Activated naive CD4-positive, alpha-beta T cell treated with anti-CD3 and anti-CD28 coated beads, Interleukin-2, amount 10 ng/mL, durations not matched to agents 7 days and 5 days (primary cell): ENCODE measurements around the gene ZBTB12.
"Not testable (repeated sequence)": the region's sequence is repeated elsewhere in the genome, so short reads cannot be mapped to it uniquely, and the experiment has no call there.

ENCODE experiments used
- CTCF ChIA-PET: fragments of 350-600 bp; sonication (Branson Sonifier 250); formaldehyde crosslinking; loops from one replicate; lab custom pipeline; 2021; ENCODE audit warnings: antibody characterized with exemption; lab: Charles Lee
- DNase-seq: peaks from one replicate; pipeline ENCODE4 v3.0.0-alpha.2; 2020
- H3K27ac Mint-ChIP-seq: one replicate; pipeline ENCODE4 v1.8.0; 2021; ENCODE audit warnings: mild to moderate bottlenecking, moderate library complexity, mixed read lengths
- H3K27me3 Mint-ChIP-seq: one replicate; pipeline ENCODE4 v1.8.0; 2021; ENCODE audit warnings: mild to moderate bottlenecking, mixed read lengths
- H3K36me3 Mint-ChIP-seq: one replicate; pipeline ENCODE4 v1.8.0; 2021; ENCODE audit warnings: mixed read lengths
- H3K4me1 Mint-ChIP-seq: one replicate; pipeline ENCODE4 v1.8.0; 2021; ENCODE audit warnings: mixed read lengths
- H3K4me3 Mint-ChIP-seq: one replicate; pipeline ENCODE4 v1.8.0; 2021; ENCODE audit warnings: mild to moderate bottlenecking, moderate library complexity, mixed read lengths
- H3K9me3 Mint-ChIP-seq: one replicate; pipeline ENCODE4 v1.8.0; 2021; ENCODE audit warnings: mixed read lengths

ZBTB12 gene

DNA sequence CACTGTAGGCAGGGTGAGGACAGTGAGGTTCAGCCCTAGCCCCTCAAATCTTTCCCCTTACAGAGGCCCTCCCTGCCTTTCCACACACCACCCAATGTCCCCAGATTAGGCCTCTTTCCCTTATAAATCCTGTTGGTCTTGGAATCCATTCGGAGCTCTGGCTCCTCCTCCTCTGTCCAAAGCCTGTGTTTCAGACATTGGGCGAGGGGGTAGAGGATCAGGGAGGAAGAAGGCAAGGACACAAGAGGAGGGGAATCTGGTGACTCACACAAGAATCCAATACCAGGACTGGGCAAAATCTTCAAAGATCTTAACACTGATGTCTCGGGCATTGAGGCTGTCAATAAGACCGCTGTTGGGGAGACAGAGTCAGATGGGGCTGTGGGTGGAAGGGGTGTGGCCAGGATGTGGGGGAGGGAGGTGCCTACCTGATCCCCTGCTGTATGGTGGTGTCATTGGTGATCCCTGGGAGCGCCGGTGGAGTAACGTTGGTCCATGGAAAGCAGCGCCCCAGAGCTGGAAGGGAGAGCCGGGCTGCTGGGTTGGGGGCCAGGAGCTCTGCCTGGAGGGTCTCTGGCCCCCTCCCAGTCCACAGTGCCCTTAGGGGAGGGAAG lies 30.7 kb downstream of the ZBTB12 start:
- no peak overlapping the region for H3K27ac Mint-ChIP-seq

DNA sequence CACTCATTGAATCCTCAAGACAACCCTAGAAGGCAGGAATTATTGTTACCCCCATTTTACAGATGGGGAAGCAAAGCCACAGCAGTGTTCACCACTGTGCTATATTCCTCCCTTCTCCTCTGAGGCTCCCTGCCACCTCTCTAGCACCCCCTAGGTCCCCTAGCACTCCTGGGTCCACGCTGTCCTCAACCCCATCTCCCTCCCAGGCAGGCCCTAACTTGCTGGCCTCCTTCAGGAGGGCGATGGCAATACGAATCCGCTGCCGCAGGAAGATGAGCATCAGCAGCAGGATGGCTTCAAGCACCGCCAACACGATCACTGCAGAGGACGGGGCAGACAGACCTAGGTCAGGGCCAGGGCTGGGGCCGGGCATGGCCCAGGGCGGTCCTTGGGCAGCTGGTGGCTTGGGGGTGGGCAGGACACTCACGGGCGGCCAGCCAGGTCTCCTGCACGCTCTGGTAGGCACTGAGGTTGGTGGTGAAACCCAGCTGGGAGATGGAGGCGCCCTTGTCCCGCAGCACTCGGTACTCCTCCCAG lies 31.4 kb downstream of the ZBTB12 start:
- Mint-ChIP-seq H3K27me3 (peaks cover 49% of the 10 kb centered on the region), H3K4me3 (no peak overlapping the region), H3K27ac (no peak overlapping the region), H3K9me3 (no peaks in the 10 kb centered on the region), H3K4me1 (peaks cover 11% of the 10 kb centered on the region), H3K36me3 (no peaks in the 10 kb centered on the region)
- CTCF ChIA-PET = no interaction called here
- DNase-seq = no peak

More for the DNA sequence above, 30.7 kb downstream of the ZBTB12 start:
- Mint-ChIP-seq H3K4me3 (no peak overlapping the region), H3K36me3 (no peaks in the 10 kb centered on the region), H3K4me1 (peaks cover 11% of the 10 kb centered on the region), H3K27me3 (peaks cover 48% of the 10 kb centered on the region), H3K9me3 (no peaks in the 10 kb centered on the region)
- CTCF ChIA-PET = no interaction called here
- no peak for DNase-seq

DNA sequence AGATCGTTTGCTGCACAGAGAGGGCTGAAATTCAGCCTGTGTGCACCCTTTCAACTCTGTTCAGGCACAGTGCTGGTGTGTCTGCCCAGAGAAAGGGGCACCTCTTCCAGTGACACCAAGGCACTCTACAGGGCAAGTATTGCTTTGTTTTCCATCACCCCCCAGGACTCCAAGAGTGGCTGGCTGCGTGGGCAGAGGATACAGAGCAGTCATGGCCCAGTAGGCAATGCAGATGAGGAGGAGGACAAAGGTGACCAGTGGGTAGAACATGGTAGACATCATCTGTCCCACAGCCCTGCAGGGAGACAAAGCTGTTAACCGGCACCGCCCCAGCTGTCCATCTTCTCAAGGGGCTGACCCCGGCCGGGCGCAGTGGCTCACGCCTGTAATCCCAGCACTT lies 32.5 kb downstream of the ZBTB12 start:
- Mint-ChIP-seq H3K9me3 (no peaks in the 10 kb centered on the region), H3K4me3 (no peak overlapping the region), H3K4me1 (peaks cover 17% of the 10 kb centered on the region), H3K36me3 (no peaks in the 10 kb centered on the region), H3K27ac (no peak overlapping the region), H3K27me3 (peaks cover 48% of the 10 kb centered on the region)
- no peak for DNase-seq
- CTCF ChIA-PET = no interaction called here

DNA sequence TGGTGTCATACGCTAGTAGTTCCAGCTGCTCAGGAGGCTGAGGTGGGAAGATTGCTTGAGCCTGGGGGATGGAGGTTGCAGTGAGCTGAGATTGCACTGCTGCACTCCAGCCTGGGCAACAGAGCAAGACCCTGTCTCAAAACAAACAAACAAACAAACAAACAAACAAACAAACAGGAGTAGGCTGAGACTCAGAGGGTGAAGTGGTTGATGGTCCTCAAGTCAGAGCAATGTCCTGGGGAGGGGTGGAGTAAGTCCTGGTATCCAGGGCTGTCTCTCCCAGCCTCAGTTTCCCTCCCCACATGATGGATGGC lies 33.3 kb downstream of the ZBTB12 start:
- peaks cover 44% of the 10 kb centered on the region for H3K27me3 Mint-ChIP-seq
- H3K27ac Mint-ChIP-seq, CTCF ChIA-PET, H3K4me3 Mint-ChIP-seq, H3K9me3 Mint-ChIP-seq, H3K36me3 Mint-ChIP-seq, DNase-seq: not testable (repeated sequence)
- H3K4me1 Mint-ChIP-seq = peaks cover 22% of the 10 kb centered on the region

DNA sequence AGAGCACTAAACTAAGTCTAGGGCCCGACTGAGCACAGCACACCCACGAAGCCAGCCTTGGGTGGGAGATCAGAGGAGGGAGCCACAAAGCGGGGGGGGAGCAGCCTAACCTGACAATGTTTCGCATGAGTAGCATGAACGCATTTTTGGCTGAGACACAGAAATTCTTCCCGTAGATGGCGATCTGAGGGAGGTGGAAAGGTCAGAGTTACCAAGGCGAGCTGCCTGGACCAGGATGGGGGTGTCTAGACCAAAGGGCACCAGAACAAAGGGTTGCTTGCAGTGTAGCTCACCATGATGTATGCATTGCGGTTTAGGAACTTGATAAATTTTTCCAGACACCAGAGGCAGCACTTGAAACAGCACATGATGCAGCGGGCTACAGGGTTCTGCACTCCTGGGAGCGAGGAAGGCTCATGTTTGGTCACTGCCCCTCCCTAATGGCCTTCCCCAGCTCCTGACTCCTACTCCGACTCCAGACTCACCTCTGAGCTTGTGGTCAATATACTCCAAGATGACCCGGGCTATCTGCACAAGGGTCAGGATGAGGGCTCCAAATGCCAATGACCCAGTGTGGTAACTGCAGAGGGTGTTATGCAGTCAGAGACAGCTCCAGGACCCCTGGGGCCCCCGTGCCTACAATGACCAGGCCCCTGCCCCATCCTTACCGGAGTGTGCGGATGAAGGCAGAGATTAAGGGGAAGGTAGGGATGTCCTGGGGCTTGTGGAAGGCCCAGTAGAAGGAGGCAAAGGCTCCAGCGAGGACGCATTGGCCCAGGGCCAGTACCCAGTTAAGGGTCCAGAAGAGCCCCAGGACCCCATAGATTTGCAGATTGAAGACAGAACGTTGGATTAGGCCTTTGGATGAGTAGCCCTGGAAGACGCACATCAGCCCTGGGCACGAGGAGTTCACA lies 36.4 kb downstream of the ZBTB12 start:
- no peak for DNase-seq
- Mint-ChIP-seq H3K4me3 (no peak overlapping the region), H3K27me3 (peaks cover 26% of the 10 kb centered on the region), H3K27ac (peak overlapping the region; percentile 87), H3K4me1 (peaks cover 29% of the 10 kb centered on the region), H3K36me3 (peaks cover 3% of the 10 kb centered on the region), H3K9me3 (no peaks in the 10 kb centered on the region)
- CTCF ChIA-PET = interaction anchor here (0.9 kb wide), 1 partner anchor 35 kb away, joined by 4 read pairs; no protein-coding TSS in a partner anchor

DNA sequence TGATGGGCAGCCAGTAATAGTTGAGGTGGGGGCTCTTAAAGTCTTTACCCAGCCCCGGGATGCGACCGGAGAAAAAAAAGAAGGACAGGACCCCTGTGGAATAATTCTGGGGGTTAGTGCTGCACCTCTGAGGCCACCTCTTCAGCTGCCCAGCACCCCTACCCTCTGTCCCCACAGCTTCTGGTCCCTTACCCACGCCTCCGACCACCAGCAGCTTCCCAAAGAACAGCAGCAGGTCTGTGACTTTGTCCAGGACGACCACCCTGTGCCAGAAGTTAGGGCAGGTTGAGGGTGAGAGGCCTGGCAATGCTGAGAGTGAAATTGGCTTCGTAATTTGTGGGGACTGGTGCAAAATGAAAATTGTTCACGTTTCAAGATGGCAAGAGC lies 37.1 kb downstream of the ZBTB12 start:
- CTCF ChIA-PET = interaction anchor here (0.9 kb wide), 1 partner anchor 34 kb away, joined by 4 read pairs; no protein-coding TSS in a partner anchor
- H3K9me3 Mint-ChIP-seq = no peaks in the 10 kb centered on the region
- peaks cover 6% of the 10 kb centered on the region for H3K36me3 Mint-ChIP-seq
- H3K27ac Mint-ChIP-seq = peak overlapping the region; percentile 87
- peaks cover 23% of the 10 kb centered on the region for H3K27me3 Mint-ChIP-seq
- no peak for DNase-seq
- peak overlapping the region; percentile 23 for H3K4me3 Mint-ChIP-seq
- peaks cover 28% of the 10 kb centered on the region for H3K4me1 Mint-ChIP-seq

DNA sequence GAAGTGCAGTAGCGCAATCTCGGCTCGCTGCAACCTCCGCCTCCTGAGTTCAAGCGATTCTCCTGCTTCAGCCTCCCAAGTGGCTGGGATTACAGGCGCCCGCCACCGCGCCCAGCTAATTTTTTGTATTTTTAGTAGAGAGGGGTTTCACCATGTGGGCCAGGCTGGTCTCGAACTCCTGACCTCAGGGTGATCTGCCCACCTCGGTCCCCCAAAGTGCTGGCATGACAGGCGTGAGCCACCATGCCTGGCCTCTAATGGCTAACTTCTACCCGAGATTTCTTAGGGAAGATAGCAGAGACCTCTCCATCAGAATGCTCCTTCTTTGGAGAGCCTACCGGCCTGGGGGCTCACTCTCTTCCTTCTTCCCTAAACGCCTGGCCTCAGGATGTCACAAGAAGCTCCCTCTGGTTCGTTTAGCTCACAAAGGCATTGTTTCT lies 37.7 kb downstream of the ZBTB12 start:
- DNase-seq, H3K9me3 Mint-ChIP-seq, H3K36me3 Mint-ChIP-seq: not testable (repeated sequence)
- Mint-ChIP-seq H3K27ac (peak overlapping the region; percentile 87), H3K4me3 (peak overlapping the region; percentile 88), H3K4me1 (peaks cover 28% of the 10 kb centered on the region), H3K27me3 (peaks cover 18% of the 10 kb centered on the region)
- CTCF ChIA-PET = interaction anchor here (1.4 kb wide), 2 partner anchors 33 to 87 kb away, joined by 3 to 5 read pairs; partner anchors contain the start of gene EHMT2

DNA sequence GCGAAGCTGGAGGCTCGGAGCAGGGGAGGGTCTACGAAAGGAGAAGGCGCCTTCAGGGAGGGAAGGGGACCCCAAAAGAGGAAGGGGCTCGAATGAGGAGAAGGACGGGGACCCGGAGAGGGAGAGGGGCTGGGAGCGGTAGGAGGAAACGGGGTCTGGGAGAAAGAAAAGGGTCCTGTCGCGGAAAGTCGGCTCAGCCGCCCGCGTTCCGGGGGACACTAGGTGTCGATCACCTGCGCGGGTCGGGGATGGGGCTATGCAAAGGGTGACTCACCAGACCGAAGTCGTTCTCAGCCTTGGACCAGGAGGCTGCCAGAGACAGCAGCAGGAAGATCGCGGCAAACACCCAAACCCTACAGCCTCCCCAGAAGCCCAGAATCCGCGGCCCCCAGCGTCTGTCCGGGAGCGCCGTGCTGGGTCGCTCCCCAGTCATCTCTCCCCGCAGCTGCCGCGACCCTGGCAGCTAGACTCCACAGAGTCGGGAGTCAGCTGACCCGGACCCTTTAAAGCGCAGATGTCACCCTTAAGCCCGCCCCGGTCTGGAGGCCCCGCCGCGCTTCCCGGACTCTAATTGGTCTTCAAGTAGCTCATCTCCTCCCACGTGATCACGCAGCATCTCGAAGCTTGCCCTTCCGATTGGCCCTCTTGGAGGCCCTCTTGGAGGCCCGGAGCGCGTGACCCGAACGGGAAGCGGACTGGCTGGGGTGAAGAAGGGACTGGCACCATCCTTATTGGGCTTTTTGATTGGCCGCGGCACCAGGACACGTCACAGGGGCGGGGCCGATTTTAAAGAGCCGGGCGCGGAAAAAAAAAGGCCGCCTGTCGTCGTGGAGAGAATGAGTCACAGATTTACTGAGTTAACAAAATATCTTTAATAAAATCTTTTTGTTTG lies 39.3 kb downstream of the ZBTB12 start, which contains the start of gene NEU1:
Gene NEU1, minus strand, starts transcription at position 478 of the 892 bp plus-strand sequence. Its CDS starts 45 bp downstream, at position 433.
- DNase-seq = peak; percentile 100
- CTCF ChIA-PET = interaction anchor here (0.6 to 1.6 kb wide), 12 partner anchors 10 to 320 kb away, joined by 3 to 5 read pairs (median 4); partner anchors contain the start of gene EHMT2
- H3K27me3 Mint-ChIP-seq = peaks cover 12% of the 10 kb centered on the region
- peaks cover 12% of the 10 kb centered on the region for H3K36me3 Mint-ChIP-seq
- no peaks in the 10 kb centered on the region for H3K9me3 Mint-ChIP-seq
- H3K4me1 Mint-ChIP-seq = peaks cover 28% of the 10 kb centered on the region
- peak within 1 kb of the TSS; percentile 88 for H3K4me3 Mint-ChIP-seq
- H3K27ac Mint-ChIP-seq = peak within 1 kb of the TSS; percentile 87

DNA sequence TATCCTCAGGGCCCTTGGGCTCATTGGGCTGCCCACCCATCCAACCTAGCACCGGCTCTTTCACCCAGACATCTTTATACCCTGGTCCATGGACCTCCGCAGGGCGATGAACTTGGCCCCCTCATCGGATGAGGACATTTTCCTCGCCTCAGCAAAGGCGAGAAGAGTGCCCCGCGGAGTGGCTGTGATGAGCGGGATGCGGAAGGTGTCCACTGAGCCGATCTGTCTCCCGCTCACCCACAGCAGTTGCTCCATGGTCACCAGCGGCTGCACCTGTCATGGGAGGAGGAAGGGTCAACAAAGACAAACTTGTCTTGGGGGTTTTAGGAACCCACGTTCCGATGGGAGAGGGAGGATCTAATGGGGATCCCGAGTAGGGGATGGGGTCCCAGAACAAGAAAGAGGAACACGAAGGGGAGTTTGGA lies 40.0 kb downstream of the ZBTB12 start:
- CTCF ChIA-PET = no interaction called here
- H3K36me3 Mint-ChIP-seq = peaks cover 14% of the 10 kb centered on the region
- peak overlapping the region; percentile 88 for H3K4me3 Mint-ChIP-seq
- peaks cover 28% of the 10 kb centered on the region for H3K4me1 Mint-ChIP-seq
- H3K27me3 Mint-ChIP-seq = peaks cover 12% of the 10 kb centered on the region
- H3K9me3 Mint-ChIP-seq = no peaks in the 10 kb centered on the region
- peak overlapping the region; percentile 87 for H3K27ac Mint-ChIP-seq
- DNase-seq = no peak

DNA sequence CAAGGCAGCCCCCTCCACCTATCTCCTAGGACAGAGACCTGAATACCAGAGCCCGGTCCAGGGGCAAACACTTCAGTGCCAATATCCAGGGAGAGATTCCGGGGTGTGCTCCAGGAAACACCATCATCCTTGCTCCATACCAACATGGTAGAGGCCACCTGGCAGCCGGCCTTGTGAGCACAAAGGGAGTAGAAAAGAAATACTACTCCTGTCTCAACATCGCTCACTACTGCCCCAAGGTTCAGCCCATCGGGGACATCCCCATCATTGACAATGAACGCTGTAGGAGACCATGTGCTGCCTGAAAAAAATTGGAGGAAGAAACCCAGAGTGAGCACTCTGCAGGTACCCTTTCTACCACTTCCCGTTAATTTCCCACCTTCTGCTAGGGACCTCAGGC lies 40.7 kb downstream of the ZBTB12 start:
- H3K27ac Mint-ChIP-seq = no peak overlapping the region
- CTCF ChIA-PET = no interaction called here
- peak overlapping the region; percentile 88 for H3K4me3 Mint-ChIP-seq

DNA sequence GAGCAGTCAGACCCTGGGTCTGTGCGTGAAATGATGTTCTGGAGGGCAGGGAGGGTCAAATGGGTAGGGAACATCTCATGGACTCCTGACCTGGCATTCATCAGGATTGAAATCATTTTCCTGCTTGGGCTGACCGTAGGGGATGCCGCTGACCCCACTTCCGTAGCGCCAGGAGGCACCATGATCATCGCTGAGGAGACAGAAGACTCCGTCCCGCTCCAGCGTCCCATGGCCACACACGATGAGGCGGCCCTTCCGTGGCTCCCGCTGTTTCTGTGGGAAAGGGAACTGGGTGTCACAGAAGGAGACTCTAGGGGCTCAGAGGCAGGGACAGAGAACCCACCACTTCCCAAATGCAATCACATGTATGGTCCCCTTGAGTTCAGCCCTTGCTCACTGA lies 41.5 kb downstream of the ZBTB12 start:
- no peaks in the 10 kb centered on the region for H3K9me3 Mint-ChIP-seq
- DNase-seq = no peak
- no peak overlapping the region for H3K27ac Mint-ChIP-seq
- H3K36me3 Mint-ChIP-seq = peaks cover 14% of the 10 kb centered on the region
- peaks cover 28% of the 10 kb centered on the region for H3K4me1 Mint-ChIP-seq
- H3K27me3 Mint-ChIP-seq = peaks cover 4% of the 10 kb centered on the region
- CTCF ChIA-PET = no interaction called here
- H3K4me3 Mint-ChIP-seq = no peak overlapping the region

More for the DNA sequence above, 40.7 kb downstream of the ZBTB12 start:
- H3K4me1 Mint-ChIP-seq = peaks cover 28% of the 10 kb centered on the region
- H3K9me3 Mint-ChIP-seq = no peaks in the 10 kb centered on the region
- H3K36me3 Mint-ChIP-seq = peaks cover 14% of the 10 kb centered on the region
- no peak for DNase-seq
- peaks cover 12% of the 10 kb centered on the region for H3K27me3 Mint-ChIP-seq

DNA sequence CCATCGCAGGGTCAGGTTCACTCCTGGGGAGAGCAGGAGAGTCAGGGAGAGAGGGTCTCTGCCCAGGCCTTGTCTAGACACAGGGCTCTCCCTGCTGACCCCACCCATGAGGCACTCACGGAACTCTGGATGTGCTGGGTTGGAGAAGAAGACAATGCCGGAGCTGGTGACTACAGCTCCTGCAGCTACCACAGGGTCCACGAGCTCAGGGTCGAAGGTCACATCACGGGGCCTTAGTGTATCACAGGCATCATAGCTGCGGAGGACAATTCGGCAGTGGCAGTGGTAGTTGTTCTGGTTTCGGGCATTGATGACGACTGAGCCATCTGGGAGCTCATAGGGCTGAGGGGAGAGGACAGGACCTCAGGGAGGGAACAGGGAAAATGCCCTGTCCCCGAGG lies 42.0 kb downstream of the ZBTB12 start:
- Mint-ChIP-seq H3K4me3 (peak overlapping the region; percentile 19), H3K27me3 (no peaks in the 10 kb centered on the region), H3K4me1 (peaks cover 24% of the 10 kb centered on the region), H3K36me3 (peaks cover 16% of the 10 kb centered on the region), H3K9me3 (no peaks in the 10 kb centered on the region), H3K27ac (no peak overlapping the region)
- DNase-seq = no peak
- CTCF ChIA-PET = interaction anchor here (0.6 kb wide), 1 partner anchor 22 kb away, joined by 5 read pairs; no protein-coding TSS in a partner anchor

DNA sequence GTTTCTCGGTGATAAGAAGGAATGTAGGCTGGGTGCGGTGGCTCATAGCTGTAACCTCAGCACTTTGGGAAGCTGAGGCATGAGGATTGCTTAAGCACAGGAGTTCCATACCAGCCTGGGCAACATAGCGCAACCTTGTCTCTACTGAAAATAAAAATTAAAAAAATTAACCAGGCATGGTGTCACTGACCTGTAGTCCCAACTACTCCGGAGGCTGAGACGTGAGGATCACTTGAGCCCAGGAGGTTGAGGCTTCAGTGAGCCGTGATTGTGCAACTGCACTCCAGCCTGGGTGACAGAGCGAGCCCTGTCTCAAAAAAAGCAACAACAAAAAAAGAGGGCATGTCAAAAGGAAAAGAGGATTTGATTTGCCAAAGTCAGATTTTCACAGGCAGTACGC lies 43.2 kb downstream of the ZBTB12 start:
- no peak for DNase-seq
- H3K27ac Mint-ChIP-seq = no peak overlapping the region
- peaks cover 16% of the 10 kb centered on the region for H3K36me3 Mint-ChIP-seq
- no peaks in the 10 kb centered on the region for H3K9me3 Mint-ChIP-seq
- CTCF ChIA-PET = no interaction called here
- peaks cover 15% of the 10 kb centered on the region for H3K4me1 Mint-ChIP-seq
- H3K27me3 Mint-ChIP-seq = no peaks in the 10 kb centered on the region
- H3K4me3 Mint-ChIP-seq = no peak overlapping the region
